Measurements from ENCODE around the gene KRT76.
"Not testable (repeated sequence)": the region's sequence is repeated elsewhere in the genome, so short reads cannot be mapped to it uniquely, and the experiment has no call there.

KRT76 gene

GRCh38 chr12:52796839-52797528 is 19.8 kb upstream of the KRT76 start:
- DNase-seq = no peak

GRCh38 chr12:52796429-52796794 is 19.3 kb upstream of the KRT76 start:
- DNase-seq = no peak

GRCh38 chr12:52795694-52796428 is 18.7 kb upstream of the KRT76 start, which contains the start of gene KRT3:
Gene KRT3, minus strand, starts transcription at chr12:52796117. Its CDS starts 75 bp downstream, at chr12:52796042.
- no peak for DNase-seq

GRCh38 chr12:52795332-52795674 is 18.2 kb upstream of the KRT76 start:
- not testable (repeated sequence) for DNase-seq

GRCh38 chr12:52794479-52795331 is 17.6 kb upstream of the KRT76 start:
- DNase-seq = no peak

GRCh38 chr12:52792185-52793029 is 15.3 kb upstream of the KRT76 start:
- DNase-seq = no peak

GRCh38 chr12:52791271-52792184 is 14.4 kb upstream of the KRT76 start:
- DNase-seq = no peak

- DNase-seq = no peak
Measured at GRCh38 chr12:52790427-52791270, 13.5 kb upstream of the KRT76 start.

- no peak for DNase-seq
Measured at GRCh38 chr12:52789637-52790426, 12.7 kb upstream of the KRT76 start.

GRCh38 chr12:52788876-52789636 is 11.9 kb upstream of the KRT76 start:
- DNase-seq = no peak

GRCh38 chr12:52788192-52788875 is 11.2 kb upstream of the KRT76 start:
- no peak for DNase-seq

GRCh38 chr12:52787324-52788191 is 10.4 kb upstream of the KRT76 start:
- DNase-seq = no peak

- DNase-seq = no peak
Measured at GRCh38 chr12:52784909-52785308, 7.8 kb upstream of the KRT76 start.

GRCh38 chr12:52783563-52784316 is 6.6 kb upstream of the KRT76 start:
- no peak for DNase-seq

- DNase-seq = no peak
Measured at GRCh38 chr12:52782502-52782901, 5.4 kb upstream of the KRT76 start.

GRCh38 chr12:52781399-52782082 is 4.4 kb upstream of the KRT76 start:
- no peak for DNase-seq

All from activated CD4-positive, alpha-beta T cell treated with anti-CD3 and anti-CD28 coated beads, Interleukin-2, amount 50 U/mL, for 48 hours (primary cell).